ENCODE results near the gene DEF6.

Gene DEF6

GRCh38 chr6:35283361-35283760, 14.3 kb upstream of the DEF6 start:
- Histone ChIP-seq H3K36me3 (ENCODE audit: control insufficient read depth, insufficient read depth, low read length) (peaks cover 39% of the 10 kb centered on the region), H3K27ac (ENCODE audit: low read depth, low read length) (no peak overlapping the region), H3K27me3 (ENCODE audit: control insufficient read depth, insufficient read depth, low read length) (no peaks in the 10 kb centered on the region), H3K9ac (ENCODE audit: low read length) (no peak overlapping the region), H3K4me1 (ENCODE audit: control insufficient read depth, insufficient read depth, low read length) (no peaks in the 10 kb centered on the region), H3K4me3 (ENCODE audit: low read depth, low read length) (no peak overlapping the region), H3K9me3 (ENCODE audit: control insufficient read depth, insufficient read depth, low read depth, low read length) (no peaks in the 10 kb centered on the region)

GRCh38 chr6:35287671-35288396, 9.8 kb upstream of the DEF6 start:
- H3K9ac ChIP-seq (ENCODE audit: low read length), result peak overlapping the region; percentile 25
- H3K36me3 ChIP-seq (ENCODE audit: control insufficient read depth, insufficient read depth, low read length), result peaks cover 61% of the 10 kb centered on the region

GRCh38 chr6:35288834-35289233, 8.8 kb upstream of the DEF6 start:
- no peak overlapping the region for H3K27ac ChIP-seq (ENCODE audit: low read depth, low read length)
- no peak overlapping the region for H3K4me3 ChIP-seq (ENCODE audit: low read depth, low read length)
- peaks cover 58% of the 10 kb centered on the region for H3K36me3 ChIP-seq (ENCODE audit: control insufficient read depth, insufficient read depth, low read length)
- no peaks in the 10 kb centered on the region for H3K27me3 ChIP-seq (ENCODE audit: control insufficient read depth, insufficient read depth, low read length)
- H3K9me3 ChIP-seq (ENCODE audit: control insufficient read depth, insufficient read depth, low read depth, low read length), result no peaks in the 10 kb centered on the region
- no peak overlapping the region for H3K9ac ChIP-seq (ENCODE audit: low read length)
- no peaks in the 10 kb centered on the region for H3K4me1 ChIP-seq (ENCODE audit: control insufficient read depth, insufficient read depth, low read length)

More at GRCh38 chr6:35287671-35288396, 9.8 kb upstream of the DEF6 start:
- Histone ChIP-seq H3K9me3 (ENCODE audit: control insufficient read depth, insufficient read depth, low read depth, low read length) (no peaks in the 10 kb centered on the region), H3K27me3 (ENCODE audit: control insufficient read depth, insufficient read depth, low read length) (no peaks in the 10 kb centered on the region), H3K4me3 (ENCODE audit: low read depth, low read length) (no peak overlapping the region), H3K27ac (ENCODE audit: low read depth, low read length) (no peak overlapping the region), H3K4me1 (ENCODE audit: control insufficient read depth, insufficient read depth, low read length) (no peaks in the 10 kb centered on the region)

GRCh38 chr6:35291491-35291890, 6.1 kb upstream of the DEF6 start:
- H3K4me1 ChIP-seq (ENCODE audit: control insufficient read depth, insufficient read depth, low read length), result no peaks in the 10 kb centered on the region
- H3K9me3 ChIP-seq (ENCODE audit: control insufficient read depth, insufficient read depth, low read depth, low read length), result no peaks in the 10 kb centered on the region
- no peak overlapping the region for H3K9ac ChIP-seq (ENCODE audit: low read length)
- H3K27me3 ChIP-seq (ENCODE audit: control insufficient read depth, insufficient read depth, low read length), result no peaks in the 10 kb centered on the region
- H3K27ac ChIP-seq (ENCODE audit: low read depth, low read length), result no peak overlapping the region
- H3K36me3 ChIP-seq (ENCODE audit: control insufficient read depth, insufficient read depth, low read length), result peaks cover 56% of the 10 kb centered on the region
- no peak overlapping the region for H3K4me3 ChIP-seq (ENCODE audit: low read depth, low read length)

GRCh38 chr6:35292494-35292893, 5.1 kb upstream of the DEF6 start:
- Histone ChIP-seq H3K27me3 (ENCODE audit: control insufficient read depth, insufficient read depth, low read length) (no peaks in the 10 kb centered on the region), H3K4me3 (ENCODE audit: low read depth, low read length) (no peak overlapping the region), H3K27ac (ENCODE audit: low read depth, low read length) (no peak overlapping the region), H3K4me1 (ENCODE audit: control insufficient read depth, insufficient read depth, low read length) (peaks cover 5% of the 10 kb centered on the region; the same call in 1 of the 2 replicates), H3K9me3 (ENCODE audit: control insufficient read depth, insufficient read depth, low read depth, low read length) (no peaks in the 10 kb centered on the region), H3K36me3 (ENCODE audit: control insufficient read depth, insufficient read depth, low read length) (peaks cover 47% of the 10 kb centered on the region), H3K9ac (ENCODE audit: low read length) (no peak overlapping the region)

- H3K9me3 ChIP-seq (ENCODE audit: control insufficient read depth, insufficient read depth, low read depth, low read length), result no peaks in the 10 kb centered on the region
- H3K27me3 ChIP-seq (ENCODE audit: control insufficient read depth, insufficient read depth, low read length), result no peaks in the 10 kb centered on the region
- H3K4me3 ChIP-seq (ENCODE audit: low read depth, low read length), result no peak overlapping the region
- no peak overlapping the region for H3K27ac ChIP-seq (ENCODE audit: low read depth, low read length)
- peaks cover 37% of the 10 kb centered on the region for H3K36me3 ChIP-seq (ENCODE audit: control insufficient read depth, insufficient read depth, low read length)
- no peak overlapping the region for H3K9ac ChIP-seq (ENCODE audit: low read length)
- peaks cover 15% of the 10 kb centered on the region for H3K4me1 ChIP-seq (ENCODE audit: control insufficient read depth, insufficient read depth, low read length)
These were observed 3.9 kb upstream of the DEF6 start for GRCh38 chr6:35293681-35294080.

GRCh38 chr6:35294308-35294945, 3.2 kb upstream of the DEF6 start:
- H3K36me3 ChIP-seq (ENCODE audit: control insufficient read depth, insufficient read depth, low read length), result peaks cover 31% of the 10 kb centered on the region

GRCh38 chr6:35295036-35295435, 2.6 kb upstream of the DEF6 start:
- H3K27me3 ChIP-seq (ENCODE audit: control insufficient read depth, insufficient read depth, low read length), result no peaks in the 10 kb centered on the region
- H3K4me3 ChIP-seq (ENCODE audit: low read depth, low read length), result no peak overlapping the region
- H3K9me3 ChIP-seq (ENCODE audit: control insufficient read depth, insufficient read depth, low read depth, low read length), result no peaks in the 10 kb centered on the region
- H3K36me3 ChIP-seq (ENCODE audit: control insufficient read depth, insufficient read depth, low read length), result peaks cover 30% of the 10 kb centered on the region
- peaks cover 20% of the 10 kb centered on the region for H3K4me1 ChIP-seq (ENCODE audit: control insufficient read depth, insufficient read depth, low read length)
- H3K27ac ChIP-seq (ENCODE audit: low read depth, low read length), result no peak overlapping the region
- no peak overlapping the region for H3K9ac ChIP-seq (ENCODE audit: low read length)

More at GRCh38 chr6:35294308-35294945, 3.2 kb upstream of the DEF6 start:
- Histone ChIP-seq H3K4me3 (ENCODE audit: low read depth, low read length) (no peak overlapping the region), H3K9ac (ENCODE audit: low read length) (no peak overlapping the region), H3K4me1 (ENCODE audit: control insufficient read depth, insufficient read depth, low read length) (peaks cover 19% of the 10 kb centered on the region), H3K27me3 (ENCODE audit: control insufficient read depth, insufficient read depth, low read length) (no peaks in the 10 kb centered on the region), H3K9me3 (ENCODE audit: control insufficient read depth, insufficient read depth, low read depth, low read length) (no peaks in the 10 kb centered on the region), H3K27ac (ENCODE audit: low read depth, low read length) (no peak overlapping the region)

- no peak overlapping the region for H3K27ac ChIP-seq (ENCODE audit: low read depth, low read length)
- no peak overlapping the region for H3K4me3 ChIP-seq (ENCODE audit: low read depth, low read length)
- no peak overlapping the region for H3K9ac ChIP-seq (ENCODE audit: low read length)
- peaks cover 23% of the 10 kb centered on the region for H3K36me3 ChIP-seq (ENCODE audit: control insufficient read depth, insufficient read depth, low read length)
- peaks cover 20% of the 10 kb centered on the region for H3K4me1 ChIP-seq (ENCODE audit: control insufficient read depth, insufficient read depth, low read length)
- no peaks in the 10 kb centered on the region for H3K9me3 ChIP-seq (ENCODE audit: control insufficient read depth, insufficient read depth, low read depth, low read length)
- no peaks in the 10 kb centered on the region for H3K27me3 ChIP-seq (ENCODE audit: control insufficient read depth, insufficient read depth, low read length)
These were observed 1.9 kb upstream of the DEF6 start for GRCh38 chr6:35295521-35296315.

GRCh38 chr6:35296931-35297600, 552 bp upstream of the DEF6 start:
- no peaks in the 10 kb centered on the region for H3K27me3 ChIP-seq (ENCODE audit: control insufficient read depth, insufficient read depth, low read length)
- H3K4me1 ChIP-seq (ENCODE audit: control insufficient read depth, insufficient read depth, low read length), result peaks cover 20% of the 10 kb centered on the region
- H3K9ac ChIP-seq (ENCODE audit: low read length), result no peak overlapping the region
- no peak overlapping the region for H3K4me3 ChIP-seq (ENCODE audit: low read depth, low read length)
- no peak overlapping the region for H3K27ac ChIP-seq (ENCODE audit: low read depth, low read length)
- H3K36me3 ChIP-seq (ENCODE audit: control insufficient read depth, insufficient read depth, low read length), result peaks cover 13% of the 10 kb centered on the region; the same call in 1 of the 2 replicates
- no peaks in the 10 kb centered on the region for H3K9me3 ChIP-seq (ENCODE audit: control insufficient read depth, insufficient read depth, low read depth, low read length)
